ENCODE measurements around the gene ZNF618. TPM values are rescaled to one million over a fixed set of nuclear protein-coding genes. Genes with fewer than 3 reads are reported as not detected.

The ZNF618 gene
- total and polyA plus RNA-seq, 8 donors = 9.9 to 38.6 (median 34.9) TPM

- no peaks in the 10 kb centered on the region for H3K9me3 ChIP-seq
- H3K4me1 ChIP-seq = no peaks in the 10 kb centered on the region
- ATAC-seq (no peak), DNase-seq (no peak)
- no peak overlapping the region for H3K4me3 ChIP-seq
- TF ChIP-seq, protein P1, sequence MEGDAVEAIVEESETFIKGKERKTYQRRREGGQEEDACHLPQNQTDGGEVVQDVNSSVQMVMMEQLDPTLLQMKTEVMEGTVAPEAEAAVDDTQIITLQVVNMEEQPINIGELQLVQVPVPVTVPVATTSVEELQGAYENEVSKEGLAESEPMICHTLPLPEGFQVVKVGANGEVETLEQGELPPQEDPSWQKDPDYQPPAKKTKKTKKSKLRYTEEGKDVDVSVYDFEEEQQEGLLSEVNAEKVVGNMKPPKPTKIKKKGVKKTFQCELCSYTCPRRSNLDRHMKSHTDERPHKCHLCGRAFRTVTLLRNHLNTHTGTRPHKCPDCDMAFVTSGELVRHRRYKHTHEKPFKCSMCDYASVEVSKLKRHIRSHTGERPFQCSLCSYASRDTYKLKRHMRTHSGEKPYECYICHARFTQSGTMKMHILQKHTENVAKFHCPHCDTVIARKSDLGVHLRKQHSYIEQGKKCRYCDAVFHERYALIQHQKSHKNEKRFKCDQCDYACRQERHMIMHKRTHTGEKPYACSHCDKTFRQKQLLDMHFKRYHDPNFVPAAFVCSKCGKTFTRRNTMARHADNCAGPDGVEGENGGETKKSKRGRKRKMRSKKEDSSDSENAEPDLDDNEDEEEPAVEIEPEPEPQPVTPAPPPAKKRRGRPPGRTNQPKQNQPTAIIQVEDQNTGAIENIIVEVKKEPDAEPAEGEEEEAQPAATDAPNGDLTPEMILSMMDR (IDR thresholded peaks at IDR 0.05) = no peak
- intact Hi-C loops (cut with DNase I) = no loop called here
- H3K27ac ChIP-seq = no peak overlapping the region
- H3K27me3 ChIP-seq = no peaks in the 10 kb centered on the region
- H3K36me3 ChIP-seq = no peaks in the 10 kb centered on the region
Observed at GRCh38 chr9:113947941-113948340, 71.8 kb downstream of the ZNF618 start.

- TF ChIP-seq, protein P1 (IDR thresholded peaks at IDR 0.05) = no peak
- DNase-seq (no peak), ATAC-seq (no peak)
- Histone ChIP-seq H3K4me1 (no peaks in the 10 kb centered on the region), H3K36me3 (no peaks in the 10 kb centered on the region), H3K4me3 (no peak overlapping the region), H3K27me3 (no peaks in the 10 kb centered on the region), H3K9me3 (no peaks in the 10 kb centered on the region), H3K27ac (no peak overlapping the region)
- intact Hi-C loops (cut with DNase I) = no loop called here
Observed at GRCh38 chr9:113948891-113949570, 72.9 kb downstream of the ZNF618 start.

- Histone ChIP-seq H3K4me1 (no peaks in the 10 kb centered on the region), H3K4me3 (no peak overlapping the region), H3K27me3 (no peaks in the 10 kb centered on the region), H3K9me3 (no peaks in the 10 kb centered on the region), H3K36me3 (no peaks in the 10 kb centered on the region), H3K27ac (no peak overlapping the region)
- ATAC-seq (no peak), DNase-seq (no peak)
- TF ChIP-seq, protein P1 (IDR thresholded peaks at IDR 0.05) = no peak
- intact Hi-C loops (cut with DNase I) = no loop called here
Observed at GRCh38 chr9:113949571-113950078, 73.5 kb downstream of the ZNF618 start.

DNA sequence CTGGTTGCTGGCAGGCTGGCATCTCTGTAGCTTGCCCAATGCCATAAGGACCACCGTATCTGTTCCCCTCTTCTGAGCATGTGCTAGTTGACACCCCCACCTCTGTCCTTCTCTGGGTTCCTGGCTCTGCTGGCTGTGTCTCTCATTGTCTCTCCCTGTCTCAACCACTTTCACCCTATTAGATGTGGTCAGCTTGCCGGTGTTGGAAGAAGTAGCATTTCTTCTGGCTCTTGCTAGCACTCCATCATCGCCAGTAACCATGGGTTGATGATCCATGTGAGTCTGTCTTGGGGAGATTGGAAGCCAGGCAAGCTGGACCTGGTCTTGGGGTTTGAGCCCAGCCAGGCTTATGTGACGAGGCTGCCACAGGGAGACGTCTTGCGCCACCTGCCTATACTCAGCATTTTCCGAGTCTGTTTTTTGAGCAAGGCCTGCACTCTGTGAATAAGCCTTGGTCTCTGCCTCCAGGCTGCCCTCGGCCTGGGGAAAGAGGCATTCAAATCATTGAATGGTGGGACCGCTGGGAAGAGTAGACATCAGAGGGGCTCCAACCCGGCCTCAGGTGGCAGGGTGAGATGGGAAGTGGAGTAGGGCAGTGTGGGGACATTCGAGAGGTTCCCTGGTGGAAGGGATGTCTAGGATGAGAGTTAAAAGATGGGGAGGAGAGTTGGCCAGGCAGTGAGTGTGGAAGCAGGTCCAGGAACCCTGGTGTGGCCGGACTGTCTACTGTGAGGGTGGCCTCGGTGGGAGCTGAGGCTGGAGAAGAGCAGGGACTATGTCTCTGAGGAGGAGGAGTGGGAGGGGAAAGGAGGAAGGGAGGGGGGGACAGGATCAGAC, 74.3 kb downstream of the ZNF618 start:
- intact Hi-C loops (cut with DNase I) = no loop called here
- Histone ChIP-seq H3K4me3 (no peak overlapping the region), H3K36me3 (no peaks in the 10 kb centered on the region), H3K27ac (no peak overlapping the region), H3K4me1 (peaks cover 0 to 7% of the 10 kb centered on the region in 2 donors), H3K9me3 (no peaks in the 10 kb centered on the region), H3K27me3 (no peaks in the 10 kb centered on the region)
- DNase-seq (no peak), ATAC-seq (no peak)
- TF ChIP-seq, protein P1 (IDR thresholded peaks at IDR 0.05) = no peak

DNA sequence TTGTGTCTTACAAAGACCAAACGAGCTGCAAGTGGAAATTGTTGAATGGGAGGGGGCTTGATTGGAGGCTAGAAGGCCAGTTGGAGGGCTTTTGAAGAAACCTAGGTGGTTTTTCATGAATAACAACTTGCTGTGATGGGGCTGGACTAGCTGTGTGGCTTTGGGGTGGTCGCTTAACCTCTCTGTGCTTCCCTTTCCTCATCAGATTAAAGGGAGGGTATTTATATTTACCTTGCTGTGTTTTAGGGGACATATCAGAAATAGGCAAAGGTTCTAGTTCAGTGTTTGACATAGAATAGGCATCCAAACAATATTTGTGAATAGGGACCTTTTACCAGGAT, 74.9 kb downstream of the ZNF618 start:
- no peak overlapping the region for H3K27ac ChIP-seq
- no peaks in the 10 kb centered on the region for H3K36me3 ChIP-seq

More for the DNA sequence above, 74.9 kb downstream of the ZNF618 start:
- ATAC-seq (no peak), DNase-seq (no peak)
- H3K4me3 ChIP-seq = no peak overlapping the region
- intact Hi-C loops (cut with DNase I) = no loop called here
- H3K9me3 ChIP-seq = no peaks in the 10 kb centered on the region
- TF ChIP-seq, protein P1 (IDR thresholded peaks at IDR 0.05) = no peak
- H3K4me1 ChIP-seq = peaks cover 0 to 13% of the 10 kb centered on the region in 2 donors
- no peaks in the 10 kb centered on the region for H3K27me3 ChIP-seq

Measured in left lung (tissue), 10 donors.